ENCODE data around the gene TMEM100. TPM values are rescaled to one million over a fixed set of nuclear protein-coding genes. Genes with fewer than 3 reads are reported as not detected.

Gene TMEM100
- 10 to 100 TPM in 1 of 4 donors, 1 to 10 TPM in 2, under 1 TPM in 1; 0.45 to 24.0 (median 6.0) TPM for polyA plus RNA-seq
- long read RNA-seq, donor 1: 0 reads
- long read RNA-seq, donor 2, partial matches to known transcripts: 0 of 2 reads
- long read RNA-seq, donor 2, other reads (novel, unspliced or antisense): 0 of 2 reads
- long read RNA-seq, donor 3, partial matches to known transcripts: 0 of 1 reads
- long read RNA-seq, donor 3, other reads (novel, unspliced or antisense): 0 of 1 reads
- long read RNA-seq, donor 4: 0 reads
- long read RNA-seq, donor 5, partial matches to known transcripts: 0 of 1 reads
- long read RNA-seq, donor 5, other reads (novel, unspliced or antisense): 0 of 1 reads
- long read RNA-seq, donor 6, partial matches to known transcripts: 0 of 4 reads
- long read RNA-seq, donor 6, other reads (novel, unspliced or antisense): 0 of 4 reads
- long read RNA-seq, donor 7, transcript TMEM100-201 (2 exons, 1,747 nt): major isoform, 11 of 11 reads
- long read RNA-seq, donor 7, partial matches to known transcripts: 0 of 11 reads
- long read RNA-seq, donor 7, other reads (novel, unspliced or antisense): 0 of 11 reads
- long read RNA-seq, donor 8: 0 reads
- long read RNA-seq, donor 9, partial matches to known transcripts: 0 of 1 reads
- long read RNA-seq, donor 9, other reads (novel, unspliced or antisense): 0 of 1 reads
- long read RNA-seq, donor 10, transcript TMEM100-201 (2 exons, 1,747 nt): major isoform, 10 of 10 reads
- long read RNA-seq, donor 10, partial matches to known transcripts: 0 of 10 reads
- long read RNA-seq, donor 10, other reads (novel, unspliced or antisense): 0 of 10 reads

- FAIRE-seq (no peak), DNase-seq (peak; percentile 3 to 27)
- Histone ChIP-seq H3K27me3 (ENCODE audit: control insufficient read depth in 3 of 3, insufficient read depth in 3 of 3, low read length in 3 of 3) (peaks cover 0 to 11% (median 2%) of the 10 kb centered on the region in 3 donors), H3K27ac (ENCODE audit: low read depth in 1 of 3, low read length in 2 of 3) (peak within 1 kb of the TSS in 2 of 3 donors; percentile 57 to 85), H3K4me3 (ENCODE audit: low read depth in 1 of 3, low read length in 3 of 3) (peak within 1 kb of the TSS in 1 of 3 donors; percentile 36), H3K4me1 (ENCODE audit: control insufficient read depth in 3 of 3, insufficient read depth in 2 of 3, low read depth in 1 of 3, low read length in 2 of 3) (no peaks in the 10 kb centered on the region), H3K36me3 (ENCODE audit: control insufficient read depth in 3 of 3, insufficient read depth in 2 of 3, low read depth in 1 of 3, low read length in 3 of 3) (peaks cover 0 to 3% (median 0%) of the 10 kb centered on the region in 3 donors), H3K9me3 (ENCODE audit: control insufficient read depth in 2 of 2, insufficient read depth in 1 of 2, low read depth in 1 of 2, low read length in 1 of 2) (no peaks in the 10 kb centered on the region)
- 14 to 17% (median 16%) methylated on average over 12 of the region's 12 CpGs for WGBS, 3 donors
Measured at GRCh38 chr17:55722742-55723487, at the start of gene TMEM100. Gene TMEM100, minus strand, starts transcription at chr17:55722864. Its CDS starts 1,794 bp downstream, at chr17:55721070.

DNA sequence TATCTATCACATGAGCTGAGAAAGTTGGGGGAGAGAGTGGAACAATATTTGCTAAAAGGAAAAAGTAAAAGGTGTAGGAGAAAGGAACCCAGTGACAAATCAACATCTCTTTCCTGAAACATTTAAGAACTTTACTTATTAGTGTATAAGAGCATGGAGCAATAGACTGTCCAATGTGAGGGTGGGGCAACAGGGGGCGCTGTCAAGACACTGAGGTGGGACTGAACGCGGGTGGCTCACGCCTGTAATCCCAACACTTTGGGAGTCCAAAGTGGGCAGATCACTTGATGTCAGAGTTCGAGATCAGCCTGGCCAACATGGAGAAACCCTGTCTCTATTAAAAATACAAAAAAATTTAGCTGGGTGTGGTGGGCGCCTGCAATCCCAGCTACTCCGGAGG, 49.4 kb upstream of the TMEM100 start:
- WGBS, 3 donors: 95 to 97% (median 96%) methylated on average over 7 of the region's 7 CpGs
- H3K27me3 ChIP-seq (ENCODE audit: control insufficient read depth in 3 of 3, insufficient read depth in 3 of 3, low read length in 3 of 3): no peaks in the 10 kb centered on the region
- no peak overlapping the region for H3K27ac ChIP-seq (ENCODE audit: low read depth in 1 of 3, low read length in 2 of 3)
- FAIRE-seq (no peak), DNase-seq (no peak)
- H3K36me3 ChIP-seq (ENCODE audit: control insufficient read depth in 3 of 3, insufficient read depth in 2 of 3, low read depth in 1 of 3, low read length in 3 of 3): peaks cover 2 to 30% (median 4%) of the 10 kb centered on the region in 3 donors
- H3K4me1 ChIP-seq (ENCODE audit: control insufficient read depth in 3 of 3, insufficient read depth in 2 of 3, low read depth in 1 of 3, low read length in 2 of 3): no peaks in the 10 kb centered on the region
- no peaks in the 10 kb centered on the region for H3K9me3 ChIP-seq (ENCODE audit: control insufficient read depth in 2 of 2, insufficient read depth in 1 of 2, low read depth in 1 of 2, low read length in 1 of 2)
- no peak overlapping the region for H3K4me3 ChIP-seq (ENCODE audit: low read depth in 1 of 3, low read length in 3 of 3)

DNA sequence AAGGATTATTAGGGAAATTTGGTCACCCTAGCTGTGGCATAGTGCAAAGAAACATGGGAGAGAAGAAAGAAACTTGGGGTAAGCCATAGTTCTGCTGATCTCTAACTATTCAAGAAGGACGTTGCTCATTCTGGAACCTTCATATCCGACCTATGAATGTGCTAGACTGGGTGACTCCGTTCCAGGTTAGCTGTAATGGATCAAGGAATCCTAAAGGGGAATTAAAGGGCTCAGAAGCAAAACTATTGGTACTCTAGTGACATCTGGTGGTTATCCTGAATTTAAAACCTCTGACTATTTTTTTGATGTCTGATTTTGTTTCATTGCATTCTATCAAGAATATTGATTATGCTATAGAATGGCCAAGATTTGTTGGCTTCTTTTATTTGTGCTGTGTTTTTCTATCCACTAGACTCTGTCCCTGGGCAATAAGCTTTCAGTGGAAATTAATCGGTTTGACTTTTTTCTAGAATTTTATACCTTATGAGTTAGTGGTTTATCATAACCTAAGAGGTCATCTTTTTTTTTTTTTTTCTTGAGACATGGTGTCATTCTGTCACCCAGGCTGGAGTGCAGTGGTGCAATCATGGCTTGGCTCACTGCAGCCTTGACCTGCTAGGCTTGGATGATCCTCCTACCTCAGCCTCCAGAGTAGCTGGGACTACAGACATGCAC, 47.7 kb upstream of the TMEM100 start:
- H3K36me3 ChIP-seq (ENCODE audit: control insufficient read depth in 3 of 3, insufficient read depth in 2 of 3, low read depth in 1 of 3, low read length in 3 of 3): peaks cover 2 to 24% (median 4%) of the 10 kb centered on the region in 3 donors
- 29 to 40% (median 39%) methylated on average over 4 of the region's 4 CpGs for WGBS, 3 donors

DNA sequence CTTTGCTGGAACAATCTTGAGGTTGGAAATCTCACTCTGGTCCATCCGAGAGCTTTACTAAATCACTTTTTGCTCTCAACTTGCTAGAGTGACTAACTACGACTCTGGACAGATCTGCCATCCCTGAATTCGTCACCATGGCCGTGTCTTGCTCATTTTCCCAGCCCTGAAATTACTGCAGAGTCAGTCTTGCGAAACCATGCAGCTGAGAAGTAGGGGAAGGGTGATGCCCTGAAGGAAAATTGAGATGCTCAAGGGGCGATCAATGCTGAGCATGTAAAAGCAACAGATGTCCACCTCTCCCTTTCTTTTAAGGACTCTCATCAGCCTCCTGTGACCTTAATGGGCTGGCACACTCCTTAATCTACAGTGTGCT, 46.9 kb upstream of the TMEM100 start:
- DNase-seq (no peak), FAIRE-seq (no peak)
- Histone ChIP-seq H3K27ac (ENCODE audit: low read depth in 1 of 3, low read length in 2 of 3) (peak overlapping the region in 1 of 3 donors; percentile 13), H3K9me3 (ENCODE audit: control insufficient read depth in 2 of 2, insufficient read depth in 1 of 2, low read depth in 1 of 2, low read length in 1 of 2) (no peaks in the 10 kb centered on the region), H3K4me1 (ENCODE audit: control insufficient read depth in 3 of 3, insufficient read depth in 2 of 3, low read depth in 1 of 3, low read length in 2 of 3) (no peaks in the 10 kb centered on the region), H3K4me3 (ENCODE audit: low read depth in 1 of 3, low read length in 3 of 3) (no peak overlapping the region), H3K36me3 (ENCODE audit: control insufficient read depth in 3 of 3, insufficient read depth in 2 of 3, low read depth in 1 of 3, low read length in 3 of 3) (peaks cover 2 to 21% (median 4%) of the 10 kb centered on the region in 3 donors), H3K27me3 (ENCODE audit: control insufficient read depth in 3 of 3, insufficient read depth in 3 of 3, low read length in 3 of 3) (no peaks in the 10 kb centered on the region)
- 69 to 77% (median 73%) methylated on average over 6 of the region's 6 CpGs for WGBS, 3 donors

More for the DNA sequence above, 47.7 kb upstream of the TMEM100 start:
- H3K4me1 ChIP-seq (ENCODE audit: control insufficient read depth in 3 of 3, insufficient read depth in 2 of 3, low read depth in 1 of 3, low read length in 2 of 3): no peaks in the 10 kb centered on the region
- H3K27ac ChIP-seq (ENCODE audit: low read depth in 1 of 3, low read length in 2 of 3): no peak overlapping the region
- H3K27me3 ChIP-seq (ENCODE audit: control insufficient read depth in 3 of 3, insufficient read depth in 3 of 3, low read length in 3 of 3): no peaks in the 10 kb centered on the region
- DNase-seq (peak; percentile 55 to 57), FAIRE-seq (no peak)
- H3K4me3 ChIP-seq (ENCODE audit: low read depth in 1 of 3, low read length in 3 of 3): no peak overlapping the region
- H3K9me3 ChIP-seq (ENCODE audit: control insufficient read depth in 2 of 2, insufficient read depth in 1 of 2, low read depth in 1 of 2, low read length in 1 of 2): no peaks in the 10 kb centered on the region

DNA sequence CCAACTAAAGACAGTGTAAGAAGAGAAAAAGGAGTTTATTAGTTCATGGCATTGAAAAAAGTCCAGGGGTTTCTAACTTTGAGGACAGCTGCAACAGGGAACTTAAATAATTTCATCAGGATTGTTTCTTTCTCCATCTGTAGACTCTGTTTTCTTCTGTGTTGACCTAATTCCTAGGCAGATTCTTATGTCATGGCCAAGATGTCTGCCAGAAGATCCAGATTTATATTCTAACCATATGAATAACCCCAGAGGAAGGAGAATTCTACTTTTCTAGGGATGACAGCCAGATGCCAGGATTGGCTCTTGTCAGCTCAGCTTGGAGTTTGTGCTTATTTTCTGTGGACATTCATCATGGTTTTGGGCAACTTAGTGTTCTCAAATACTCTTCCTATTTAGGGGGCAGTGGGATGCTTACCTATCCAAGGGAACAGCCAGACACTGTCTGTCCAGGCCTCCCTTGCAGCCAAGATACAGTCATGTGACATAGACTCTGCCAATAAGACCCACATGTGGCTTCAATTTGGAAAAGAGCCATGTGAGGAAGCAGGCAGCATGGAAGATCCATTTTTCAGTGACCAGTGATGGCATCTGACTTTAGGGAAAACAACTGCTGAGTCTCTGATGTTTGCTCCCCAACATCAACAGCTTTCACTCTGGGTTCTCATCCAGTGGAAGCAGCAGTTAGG, 46.4 kb upstream of the TMEM100 start:
- H3K4me3 ChIP-seq (ENCODE audit: low read depth in 1 of 3, low read length in 3 of 3): no peak overlapping the region
- H3K27ac ChIP-seq (ENCODE audit: low read depth in 1 of 3, low read length in 2 of 3): peak overlapping the region in 1 of 3 donors; percentile 13
- H3K4me1 ChIP-seq (ENCODE audit: control insufficient read depth in 3 of 3, insufficient read depth in 2 of 3, low read depth in 1 of 3, low read length in 2 of 3): no peaks in the 10 kb centered on the region
- no peaks in the 10 kb centered on the region for H3K27me3 ChIP-seq (ENCODE audit: control insufficient read depth in 3 of 3, insufficient read depth in 3 of 3, low read length in 3 of 3)
- FAIRE-seq (no peak), DNase-seq (no peak)
- peaks cover 2 to 19% (median 4%) of the 10 kb centered on the region in 3 donors for H3K36me3 ChIP-seq (ENCODE audit: control insufficient read depth in 3 of 3, insufficient read depth in 2 of 3, low read depth in 1 of 3, low read length in 3 of 3)
- H3K9me3 ChIP-seq (ENCODE audit: control insufficient read depth in 2 of 2, insufficient read depth in 1 of 2, low read depth in 1 of 2, low read length in 1 of 2): no peaks in the 10 kb centered on the region

GRCh38 chr17:55765472-55765871, 42.8 kb upstream of the TMEM100 start:
- Histone ChIP-seq H3K4me3 (ENCODE audit: low read depth in 1 of 3, low read length in 3 of 3) (no peak overlapping the region), H3K36me3 (ENCODE audit: control insufficient read depth in 3 of 3, insufficient read depth in 2 of 3, low read depth in 1 of 3, low read length in 3 of 3) (peaks cover 0 to 4% (median 0%) of the 10 kb centered on the region in 3 donors), H3K9me3 (ENCODE audit: control insufficient read depth in 2 of 2, insufficient read depth in 1 of 2, low read depth in 1 of 2, low read length in 1 of 2) (no peaks in the 10 kb centered on the region), H3K27ac (ENCODE audit: low read depth in 1 of 3, low read length in 2 of 3) (no peak overlapping the region), H3K4me1 (ENCODE audit: control insufficient read depth in 3 of 3, insufficient read depth in 2 of 3, low read depth in 1 of 3, low read length in 2 of 3) (peaks cover 0 to 4% (median 0%) of the 10 kb centered on the region in 3 donors), H3K27me3 (ENCODE audit: control insufficient read depth in 3 of 3, insufficient read depth in 3 of 3, low read length in 3 of 3) (no peaks in the 10 kb centered on the region)
- DNase-seq: no peak
- no peak for FAIRE-seq
- WGBS, 3 donors: 94 to 96% (median 95%) methylated on average over 3 of the region's 3 CpGs

- DNase-seq (no peak), FAIRE-seq (no peak)
- 86 to 95% (median 94%) methylated on average over 4 of the region's 4 CpGs for WGBS, 3 donors
- H3K9me3 ChIP-seq (ENCODE audit: control insufficient read depth in 2 of 2, insufficient read depth in 1 of 2, low read depth in 1 of 2, low read length in 1 of 2): no peaks in the 10 kb centered on the region
- H3K27ac ChIP-seq (ENCODE audit: low read depth in 1 of 3, low read length in 2 of 3): no peak overlapping the region
- H3K27me3 ChIP-seq (ENCODE audit: control insufficient read depth in 3 of 3, insufficient read depth in 3 of 3, low read length in 3 of 3): no peaks in the 10 kb centered on the region
- peaks cover 0 to 4% (median 0%) of the 10 kb centered on the region in 3 donors for H3K36me3 ChIP-seq (ENCODE audit: control insufficient read depth in 3 of 3, insufficient read depth in 2 of 3, low read depth in 1 of 3, low read length in 3 of 3)
- H3K4me3 ChIP-seq (ENCODE audit: low read depth in 1 of 3, low read length in 3 of 3): no peak overlapping the region
- H3K4me1 ChIP-seq (ENCODE audit: control insufficient read depth in 3 of 3, insufficient read depth in 2 of 3, low read depth in 1 of 3, low read length in 2 of 3): peaks cover 0 to 4% (median 0%) of the 10 kb centered on the region in 3 donors
Measured at GRCh38 chr17:55764610-55765009, 41.9 kb upstream of the TMEM100 start.
